K562 (cell line): ENCODE measurements around the gene EZH1. TPM values are rescaled to one million over a fixed set of nuclear protein-coding genes. Genes with fewer than 3 reads are reported as not detected.

Experiments
- ADNP ChIP-seq: fragments of 200-800 bp; sonication (Bioruptor generic); IDR thresholded peaks from 2 replicates; pipeline ENCODE4 v1.6.1; 2016; ENCODE audit warnings: missing genetic modification characterization, missing compliant biosample characterization
- ARNT ChIP-seq, 2 experiments: fragments of 450-650 bp; IDR thresholded peaks; 2 replicates each; pipeline ENCODE4 v1.6.1; 2016; ENCODE audit warnings: mild to moderate bottlenecking in 1 of 2
- HMGN3 ChIP-seq: IDR thresholded peaks from 2 replicates; pipeline ENCODE4 v1.6.1; 2011; ENCODE audit warnings: borderline replicate concordance, low read depth, mild to moderate bottlenecking, mixed read lengths, low read length; ENCODE audit not compliant: insufficient read length; ENCODE audit errors: extremely low read depth
- KDM2B ChIP-seq: fragments of 250-450 bp; sonication (Bioruptor Pico); IDR thresholded peaks from 2 replicates; pipeline ENCODE4 v1.8.0; 2021; ENCODE audit warnings: mild to moderate bottlenecking, moderate library complexity
- KLF10 ChIP-seq: fragments of 250-450 bp; sonication (Bioruptor Pico); IDR thresholded peaks from 2 replicates; pipeline ENCODE4 v1.6.1; 2021; ENCODE audit warnings: matching md5 sums
- MCM3 ChIP-seq: fragments of 450-650 bp; IDR thresholded peaks from 2 replicates; pipeline ENCODE4 v1.6.1; 2016
- NCOA6 ChIP-seq: fragments of 450-650 bp; IDR thresholded peaks from 2 replicates; pipeline ENCODE4 v1.6.1; 2017; ENCODE audit warnings: mild to moderate bottlenecking
- NFIC ChIP-seq: fragments of 450-650 bp; IDR thresholded peaks from 2 replicates; pipeline ENCODE4 v1.6.1; 2017; ENCODE audit warnings: mild to moderate bottlenecking, inconsistent platforms
- PHF21A ChIP-seq: fragments of 450-650 bp; IDR thresholded peaks from 2 replicates; pipeline ENCODE4 v1.6.1; 2017; ENCODE audit warnings: low read depth, borderline replicate concordance
- POU5F1 ChIP-seq: fragments of 150-350 bp; IDR thresholded peaks from 2 replicates; pipeline ENCODE4 v1.6.1; 2014; ENCODE audit warnings: borderline replicate concordance, low read length, low read depth, mild to moderate bottlenecking; ENCODE audit not compliant: partially characterized antibody
- PRMT5 ChIP-seq: sonication (generic); formaldehyde crosslinking; IDR thresholded peaks from 2 replicates; pipeline ENCODE4 v1.5.0; 2020; ENCODE audit warnings: missing genetic modification reagents
- RBFOX2 ChIP-seq: fragments of 200-400 bp; formaldehyde crosslinking; IDR thresholded peaks from 2 replicates; pipeline ENCODE4 v1.6.1; 2017; ENCODE audit warnings: low read depth, mild to moderate bottlenecking, low read length, moderate library complexity
- ZFX ChIP-seq: sonication (generic); formaldehyde crosslinking; IDR thresholded peaks from 2 replicates; pipeline ENCODE4 v1.8.0; 2022; ENCODE audit warnings: mild to moderate bottlenecking, missing genetic modification reagents, moderate library complexity
- ZNF23 ChIP-seq: fragments of 250-450 bp; sonication (Bioruptor Pico); IDR thresholded peaks from 2 replicates; pipeline ENCODE4 v1.4.0; 2020; ENCODE audit warnings: mild to moderate bottlenecking
- ZNF717 ChIP-seq: fragments of 250-450 bp; sonication (Bioruptor Pico); IDR thresholded peaks from 2 replicates; pipeline ENCODE4 v1.5.0; 2021
- ZNF764 ChIP-seq: fragments of 250-450 bp; sonication (Bioruptor Pico); IDR thresholded peaks from 2 replicates; pipeline ENCODE4 v1.4.0; 2020; ENCODE audit warnings: low read depth, mild to moderate bottlenecking, moderate library complexity
- polyA plus RNA-seq, 8 experiments: library from polyadenylated mRNA; depleted of rRNA in 4 of 8; stranded (reverse) in 5 of 8; unstranded in 3 of 8; fragments of >200 nt; fragmentation: Nextera tagmentation in 2 of 8; fragmentation: Illumina TruSeq in 1 of 8; extraction: Ambion mirVana in 2 of 8; extraction: Trizol in 1 of 8; gene quantifications; 2 replicates each; pipeline versions ENCODE4 v1.2.1 to v1.2.3, GENCODE V29; 2011 to 2014; ENCODE audit warnings: inconsistent platforms in 1 of 8, missing spikeins in 1 of 8
- total RNA-seq, 7 experiments: library from RNA; depleted of rRNA in 6 of 7; stranded (reverse); fragments of >200 nt in 6 of 7; fragmentation: Illumina TruSeq in 2 of 7; extraction: Trizol in 2 of 7; gene quantifications; 2 replicates each; pipeline versions ENCODE4 v1.2.1 to v1.2.3, GENCODE V29; 2011 to 2021; ENCODE audit warnings: low replicate concordance in 1 of 7
- TF ChIP-seq, protein P1 (sequence below): sonication (generic); formaldehyde crosslinking; IDR thresholded peaks from 2 replicates; pipeline ENCODE4 v1.8.0; 2022; ENCODE audit warnings: missing genetic modification reagents, mild to moderate bottlenecking, moderate library complexity, borderline replicate concordance

Gene EZH1
- total and polyA plus RNA-seq, 9 of the 15 experiments (the other 6 are each of a cell fraction or from before 2014, with no cell fraction given), result 8.6 to 40.8 (median 22.9) TPM

DNA sequence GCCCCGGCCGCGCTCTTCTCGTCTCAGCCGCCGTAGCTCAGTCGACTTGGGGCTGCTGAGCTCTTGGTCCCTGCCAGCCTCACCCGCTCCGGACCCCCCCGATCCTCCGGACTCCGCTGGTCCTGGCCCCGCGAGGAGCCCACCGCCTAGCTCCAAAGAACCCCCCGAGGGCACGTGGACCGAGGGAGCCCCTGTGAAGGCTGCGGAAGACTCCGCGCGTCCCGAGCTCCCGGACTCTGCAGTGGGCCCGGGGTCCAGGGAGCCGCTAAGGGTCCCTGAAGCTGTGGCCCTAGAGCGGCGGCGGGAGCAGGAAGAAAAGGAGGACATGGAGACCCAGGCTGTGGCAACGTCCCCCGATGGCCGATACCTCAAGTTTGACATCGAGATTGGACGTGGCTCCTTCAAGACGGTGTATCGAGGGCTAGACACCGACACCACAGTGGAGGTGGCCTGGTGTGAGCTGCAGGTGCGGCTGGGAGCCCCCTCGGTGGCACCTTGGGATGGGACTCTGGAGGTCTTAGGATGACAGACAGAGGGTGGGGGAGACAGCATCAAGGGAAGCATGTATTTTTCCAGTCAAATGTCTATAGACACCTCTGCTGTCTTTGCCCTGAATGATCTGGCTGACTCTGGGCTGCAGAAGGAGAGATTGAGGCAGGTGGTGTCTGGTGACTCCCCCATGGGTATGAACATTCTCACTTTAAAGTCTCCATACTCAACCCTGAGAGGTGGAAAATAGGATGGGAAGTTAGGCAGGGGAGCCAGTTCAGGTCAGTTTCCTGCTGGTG, 36.2 kb upstream of the EZH1 start (continued):
- TF ChIP-seq PHF21A (no peak), ARNT (IDR thresholded peaks at IDR 0.05) (no peak), MCM3 (no peak), RBFOX2 (peak; percentile 71), PRMT5 (CRISPR knock-in tag) (no peak), NCOA6 (0 out of 2 replicates have a peak, but pooled peaks have one; percentile 9), KLF10 (CRISPR knock-in tag) (no peak), NFIC (no peak), ZFX (CRISPR knock-in tag) (0 out of 2 replicates have a peak, but pooled peaks have one; percentile 1), ADNP (tag) (no peak), ZNF717 (CRISPR knock-in tag) (no peak), HMGN3 (peak; percentile 14), POU5F1 (no peak), ZNF23 (no peak), ZNF764 (CRISPR knock-in tag) (no peak), KDM2B (no peak)
- TF ChIP-seq, protein P1, sequence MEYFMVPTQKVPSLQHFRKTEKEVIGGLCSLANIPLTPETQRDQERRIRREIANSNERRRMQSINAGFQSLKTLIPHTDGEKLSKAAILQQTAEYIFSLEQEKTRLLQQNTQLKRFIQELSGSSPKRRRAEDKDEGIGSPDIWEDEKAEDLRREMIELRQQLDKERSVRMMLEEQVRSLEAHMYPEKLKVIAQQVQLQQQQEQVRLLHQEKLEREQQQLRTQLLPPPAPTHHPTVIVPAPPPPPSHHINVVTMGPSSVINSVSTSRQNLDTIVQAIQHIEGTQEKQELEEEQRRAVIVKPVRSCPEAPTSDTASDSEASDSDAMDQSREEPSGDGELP (CRISPR knock-in tag), result 0 out of 2 replicates have a peak, but pooled peaks have one; percentile 14
